Tibial nerve (tissue), 4 donors: ENCODE data around the gene TBC1D26. TPM values are rescaled to one million over a fixed set of nuclear protein-coding genes. Genes with fewer than 3 reads are reported as not detected.
"Not testable (repeated sequence)": the region's sequence is repeated elsewhere in the genome, so short reads cannot be mapped to it uniquely, and the experiment has no call there.

Source experiments
- DNase-seq, 2 donors: peaks; one replicate each; pipeline ENCODE4 v3.0.0-alpha.2; 2019; ENCODE audit warnings: low spot score in 2 of 2
- H3K27ac ChIP-seq, 4 donors: fragments of 200-600 bp; sonication (generic) in 3 of 4; one replicate each; pipeline ENCODE4 v1.5.1; 2017 to 2019; ENCODE audit warnings: mild to moderate bottlenecking in 1 of 4
- H3K27me3 ChIP-seq, 2 donors: fragments of 200-600 bp; sonication (generic) in 1 of 2; one replicate each; pipeline versions ENCODE4 v1.5.1 to v1.6.0; 2017 to 2019
- H3K36me3 ChIP-seq, 3 donors: fragments of 200-600 bp; sonication (generic); one replicate each; pipeline ENCODE4 v1.5.1; 2018 to 2019
- H3K4me1 ChIP-seq, 4 donors: fragments of 200-600 bp; sonication (generic) in 3 of 4; one replicate each; pipeline ENCODE4 v1.5.1; 2017 to 2019
- H3K4me3 ChIP-seq, 4 donors: fragments of 200-600 bp; sonication (generic) in 3 of 4; one replicate each; pipeline ENCODE4 v1.5.1; 2017 to 2019; ENCODE audit warnings: mild to moderate bottlenecking in 1 of 4, moderate library complexity in 1 of 4
- H3K9me3 ChIP-seq, 4 donors: fragments of 200-600 bp; sonication (generic) in 3 of 4; one replicate each; pipeline ENCODE4 v1.5.1; 2017 to 2019
- CTCF ChIP-seq, 5 experiments: fragments of 200-600 bp in 3 of 5; fragments of 450-650 bp in 2 of 5; sonication (generic) in 3 of 5; IDR thresholded peaks; one replicate each; pipeline ENCODE4 v1.5.1; 2016 to 2019; ENCODE audit warnings: antibody characterized with exemption in 5 of 5, mild to moderate bottlenecking in 3 of 5, moderate library complexity in 2 of 5
- EP300 ChIP-seq, 2 donors: sonication (generic); formaldehyde crosslinking; IDR thresholded peaks; one replicate each; pipeline ENCODE4 v1.6.1; 2017; ENCODE audit warnings: antibody characterized with exemption in 2 of 2, mild to moderate bottlenecking in 1 of 2
- POLR2A ChIP-seq, 2 donors: fragments of 450-650 bp; IDR thresholded peaks; one replicate each; pipeline ENCODE4 v1.6.1; 2017; ENCODE audit warnings: antibody characterized with exemption in 2 of 2, mild to moderate bottlenecking in 2 of 2, moderate library complexity in 2 of 2
- WGBS, 2 donors: methylation state at CpG; one replicate each; pipeline ENCODE4 v1.1.5; 2018; 5-methylcytosine and 5-hydroxymethylcytosine counted together
- total RNA-seq, 4 donors: library from RNA; depleted of rRNA; stranded (reverse); fragments of >200 nt; gene quantifications; one replicate each; pipeline ENCODE4 v1.1.0, GENCODE V29; 2016

Gene TBC1D26
- total RNA-seq: under 1 TPM in 1 of 4 donors, not detected in 3; 0.59 TPM

DNA sequence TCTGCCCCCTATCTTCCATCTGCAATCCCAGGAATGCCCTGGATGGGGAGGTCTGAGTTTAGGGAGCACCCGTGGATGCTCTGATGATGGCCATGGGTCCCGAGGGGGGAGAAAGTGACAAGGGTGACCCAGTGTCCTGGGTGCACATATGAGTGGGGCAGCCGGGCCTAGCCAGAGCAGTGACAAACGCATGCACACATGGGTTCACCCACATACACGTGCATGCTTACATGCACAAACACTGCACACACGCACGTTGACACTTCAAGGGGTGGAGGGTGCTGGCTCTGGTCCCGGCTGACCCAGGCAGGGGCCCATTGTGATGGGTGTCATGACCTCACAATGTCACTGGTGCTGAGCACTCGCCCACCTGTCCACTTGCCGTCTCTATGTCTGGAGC lies at the start of gene TBC1D26:
TBC1D26 (plus strand) TSS at position 384 of the 400 bp plus-strand sequence. CDS start 3,066 bp downstream, outside the sequence.
- not testable (repeated sequence) for H3K27me3 ChIP-seq, DNase-seq
- WGBS, 2 donors: 80 to 95% methylated on average over 2 to 8 of the region's 10 CpGs

GRCh38 chr17:15683135-15683534 lies 48.9 kb upstream of the TBC1D26 start:
- not testable (repeated sequence) for H3K9me3 ChIP-seq, H3K27ac ChIP-seq, H3K27me3 ChIP-seq, H3K4me3 ChIP-seq, DNase-seq, H3K36me3 ChIP-seq, H3K4me1 ChIP-seq
- WGBS, 2 donors: 85 to 88% methylated on average over 3 of the region's 3 CpGs

More for the DNA sequence above, at the start of gene TBC1D26:
- not testable (repeated sequence) for H3K9me3 ChIP-seq, H3K4me3 ChIP-seq, H3K4me1 ChIP-seq, H3K27ac ChIP-seq, H3K36me3 ChIP-seq

DNA sequence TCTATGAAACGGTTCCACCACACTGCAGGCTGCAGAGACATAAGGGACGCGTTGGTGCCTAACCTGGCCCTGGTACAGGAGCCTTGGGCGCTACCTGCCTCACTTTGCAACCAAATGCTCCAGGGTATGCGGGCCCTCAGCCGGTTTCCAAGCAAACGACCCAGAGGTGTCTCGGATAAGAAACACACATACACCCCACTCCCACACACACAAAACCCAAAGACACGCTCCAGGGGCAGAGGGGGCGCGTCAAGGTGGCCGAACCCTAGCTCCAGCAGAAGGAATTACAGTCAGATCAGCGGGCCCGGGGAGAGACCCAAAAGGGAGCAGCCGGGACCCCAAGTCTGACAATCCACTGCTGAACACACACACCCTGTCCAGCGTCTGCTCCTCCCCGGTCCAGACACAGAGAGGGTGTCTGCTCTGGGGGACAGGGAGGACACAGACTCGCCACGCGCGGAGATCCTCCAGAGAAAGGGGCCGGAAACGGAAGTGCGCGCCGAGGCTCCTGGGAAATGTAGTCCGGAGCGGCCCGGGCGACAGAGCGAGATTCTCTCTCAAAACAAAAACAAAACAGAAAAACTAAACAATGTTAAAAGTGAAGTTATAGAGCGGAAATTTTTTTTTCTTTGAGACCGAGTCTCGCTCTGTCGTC lies 48.1 kb upstream of the TBC1D26 start, which contains the start of gene TRIM16:
TRIM16 (minus strand) TSS at position 488 of the 655 bp plus-strand sequence. CDS start 32,702 bp downstream, outside the sequence.
- peak within 1 kb of the TSS; percentile 30 to 59 (median 46) for H3K4me3 ChIP-seq
- not testable (repeated sequence) for H3K9me3 ChIP-seq, H3K27me3 ChIP-seq, H3K36me3 ChIP-seq, H3K4me1 ChIP-seq
- TF ChIP-seq CTCF (IDR thresholded peaks at IDR 0.05) (peak in 2 of 5 experiments; percentile 15 to 24), EP300 (IDR thresholded peaks at IDR 0.05) (peak in 1 of 2 donors; percentile 40)
- peak within 1 kb of the TSS in 2 of 4 donors; percentile 36 to 45 for H3K27ac ChIP-seq
- peak; percentile 63 to 74 for DNase-seq
- 1 to 3% methylated on average over 27 to 30 of the region's 35 CpGs for WGBS, 2 donors

- H3K4me1 ChIP-seq, H3K4me3 ChIP-seq, H3K9me3 ChIP-seq, H3K36me3 ChIP-seq, H3K27ac ChIP-seq, H3K27me3 ChIP-seq, DNase-seq: not testable (repeated sequence)
- 95 to 96% methylated on average over 1 of the region's 1 CpG for WGBS, 2 donors
These were observed 44.6 kb upstream of the TBC1D26 start for GRCh38 chr17:15687494-15687893.

DNA sequence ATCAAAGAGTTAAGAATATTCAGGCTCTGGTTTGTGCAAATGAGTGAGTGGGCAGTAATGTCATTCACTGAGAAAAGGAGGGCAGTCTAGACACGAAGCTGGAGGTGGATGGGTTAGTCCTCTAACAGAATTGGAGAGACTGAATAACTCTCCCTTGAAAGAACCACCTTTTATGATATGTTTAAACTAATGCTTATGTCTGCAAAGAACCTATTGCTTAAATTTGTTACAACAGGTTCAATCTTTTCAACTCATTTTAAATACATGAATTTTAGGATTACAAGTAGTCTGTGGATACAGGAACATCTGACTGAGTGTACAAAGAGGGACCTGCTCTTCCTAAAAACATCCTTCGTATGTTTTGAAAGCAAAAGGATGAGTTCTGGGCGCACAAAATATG lies 33.1 kb upstream of the TBC1D26 start:
- DNase-seq, H3K9me3 ChIP-seq, H3K27me3 ChIP-seq, H3K36me3 ChIP-seq, H3K4me1 ChIP-seq: not testable (repeated sequence)
- Histone ChIP-seq H3K4me3 (peak overlapping the region; percentile 49 to 67 (median 56)), H3K27ac (peak overlapping the region in 2 of 4 donors; percentile 65 to 71)
- 2 to 6% methylated on average over 2 to 3 of the region's 3 CpGs for WGBS, 2 donors

DNA sequence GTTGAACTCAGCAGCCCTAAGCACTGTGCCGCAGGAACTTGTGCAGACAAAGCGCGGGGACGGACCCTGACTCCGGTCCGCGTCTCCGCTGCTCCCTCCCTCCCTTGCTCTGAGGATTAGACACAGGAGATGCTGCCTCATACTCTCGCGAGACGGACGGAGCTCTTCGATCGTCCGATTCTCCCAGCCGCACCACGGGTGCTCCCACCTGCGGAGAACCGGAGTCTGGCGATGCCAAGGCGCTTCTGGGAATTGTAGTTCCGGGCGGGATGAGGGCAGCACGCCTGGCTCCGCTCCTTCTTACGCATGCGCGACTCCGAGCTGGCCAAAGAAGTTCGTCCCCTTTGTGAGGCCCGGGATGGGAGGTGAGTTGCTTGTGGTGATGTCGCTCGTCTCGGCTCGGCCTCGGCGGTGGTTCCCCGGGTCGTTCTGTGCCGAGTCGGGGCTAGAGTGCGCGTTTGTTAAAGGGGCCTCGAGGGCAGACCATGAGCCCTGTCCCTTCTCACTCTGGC lies 32.6 kb upstream of the TBC1D26 start, which contains the start of gene ZNF286A:
ZNF286A (plus strand) TSS at position 340 of the 512 bp plus-strand sequence. CDS start 578 bp downstream, outside the sequence.
- H3K9me3 ChIP-seq, H3K27me3 ChIP-seq, H3K36me3 ChIP-seq, H3K4me1 ChIP-seq: not testable (repeated sequence)
- 0% methylated on average over 23 to 33 of the region's 44 CpGs for WGBS, 2 donors
- Histone ChIP-seq H3K27ac (peak within 1 kb of the TSS; percentile 48 to 71 (median 58)), H3K4me3 (peak within 1 kb of the TSS; percentile 49 to 67 (median 56))
- TF ChIP-seq EP300 (IDR thresholded peaks at IDR 0.05): peak; percentile 53 to 79
- TF ChIP-seq POLR2A (IDR thresholded peaks at IDR 0.05): peak in 1 of 2 donors; percentile 73
- DNase-seq: peak; percentile 95 to 99

DNA sequence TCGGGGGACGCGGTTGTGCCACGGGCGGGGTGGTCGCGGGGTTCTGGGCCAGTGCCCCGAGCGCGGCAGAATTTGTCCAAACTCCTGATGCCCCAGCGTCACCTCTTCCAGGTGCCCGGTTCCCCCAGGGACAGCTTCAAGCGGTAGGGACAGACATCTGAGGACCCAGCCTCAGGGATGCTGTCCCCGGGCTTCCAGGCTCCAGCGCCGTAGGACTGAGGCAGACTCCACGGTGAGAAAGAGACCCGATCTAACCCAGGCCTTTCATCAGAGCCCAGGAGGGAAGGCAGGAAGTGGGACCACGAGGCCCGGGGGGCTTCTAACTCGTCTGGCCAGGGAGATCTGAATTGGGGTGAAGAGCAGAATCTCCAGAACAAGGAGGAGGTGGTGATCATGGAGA lies 32.1 kb upstream of the TBC1D26 start:
- H3K4me1 ChIP-seq, H3K9me3 ChIP-seq, H3K27me3 ChIP-seq, DNase-seq, H3K36me3 ChIP-seq: not testable (repeated sequence)
- H3K27ac ChIP-seq: peak overlapping the region; percentile 48 to 71 (median 58)
- WGBS, 2 donors: no CpG with 5 or more reads among the region's 21 CpGs
- peak overlapping the region; percentile 49 to 67 (median 56) for H3K4me3 ChIP-seq

DNA sequence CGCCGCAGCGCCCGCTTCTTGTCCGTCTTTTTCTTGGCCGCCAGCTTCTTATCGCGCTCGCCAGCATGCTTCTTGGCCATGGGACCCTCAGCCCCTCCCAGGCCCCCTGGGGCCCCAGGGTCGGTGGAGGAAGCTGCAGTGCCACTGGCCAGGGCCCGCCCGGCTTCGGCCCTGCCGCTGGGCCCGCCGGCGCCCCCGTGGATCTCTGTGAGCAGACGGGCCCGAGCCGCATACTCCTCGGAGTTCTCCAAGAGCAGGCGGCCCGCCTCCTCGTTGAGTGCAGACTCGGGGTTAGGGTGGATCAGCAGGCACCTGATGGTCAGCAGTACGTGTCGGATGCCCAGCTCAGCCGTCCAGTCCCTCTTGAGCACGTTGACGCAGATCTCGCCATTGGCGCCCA lies 27.8 kb upstream of the TBC1D26 start:
- not testable (repeated sequence) for DNase-seq, H3K4me3 ChIP-seq, H3K4me1 ChIP-seq, H3K27ac ChIP-seq, H3K27me3 ChIP-seq
- 98 to 100% methylated on average over 1 to 29 of the region's 33 CpGs for WGBS, 2 donors
- Histone ChIP-seq H3K9me3 (peaks cover 0 to 31% (median 0%) of the 10 kb centered on the region in 4 donors), H3K36me3 (peaks cover 0 to 51% (median 0%) of the 10 kb centered on the region in 3 donors)

GRCh38 chr17:15704813-15705212 lies 27.3 kb upstream of the TBC1D26 start:
- H3K27ac ChIP-seq, H3K4me1 ChIP-seq, H3K4me3 ChIP-seq, H3K27me3 ChIP-seq, DNase-seq: not testable (repeated sequence)
- Histone ChIP-seq H3K36me3 (peaks cover 0 to 57% (median 0%) of the 10 kb centered on the region in 3 donors), H3K9me3 (peaks cover 0 to 31% (median 0%) of the 10 kb centered on the region in 4 donors)
- 98% methylated on average over 28 to 32 of the region's 32 CpGs for WGBS, 2 donors

DNA sequence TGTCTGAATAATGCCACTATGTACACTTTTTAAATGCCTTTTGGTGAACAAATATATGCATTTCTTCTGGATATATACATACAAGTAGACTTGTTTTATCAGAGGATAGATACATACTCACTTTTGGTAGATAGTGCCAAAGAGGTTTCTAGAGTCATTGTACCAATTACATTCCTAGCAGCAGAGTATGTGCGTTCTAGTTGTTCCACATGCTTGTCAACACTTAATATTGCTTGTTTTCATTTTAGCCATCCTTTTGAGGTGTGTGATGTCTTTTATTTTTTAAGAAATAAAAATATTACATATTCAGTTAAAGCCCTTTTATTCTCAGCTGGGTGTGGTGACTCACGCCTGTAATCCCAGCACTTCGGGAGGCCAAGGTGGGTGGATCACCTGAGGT lies 23.2 kb upstream of the TBC1D26 start:
- WGBS, 2 donors: 89 to 93% methylated on average over 3 of the region's 3 CpGs
- peaks cover 0 to 95% (median 0%) of the 10 kb centered on the region in 3 donors for H3K36me3 ChIP-seq

DNA sequence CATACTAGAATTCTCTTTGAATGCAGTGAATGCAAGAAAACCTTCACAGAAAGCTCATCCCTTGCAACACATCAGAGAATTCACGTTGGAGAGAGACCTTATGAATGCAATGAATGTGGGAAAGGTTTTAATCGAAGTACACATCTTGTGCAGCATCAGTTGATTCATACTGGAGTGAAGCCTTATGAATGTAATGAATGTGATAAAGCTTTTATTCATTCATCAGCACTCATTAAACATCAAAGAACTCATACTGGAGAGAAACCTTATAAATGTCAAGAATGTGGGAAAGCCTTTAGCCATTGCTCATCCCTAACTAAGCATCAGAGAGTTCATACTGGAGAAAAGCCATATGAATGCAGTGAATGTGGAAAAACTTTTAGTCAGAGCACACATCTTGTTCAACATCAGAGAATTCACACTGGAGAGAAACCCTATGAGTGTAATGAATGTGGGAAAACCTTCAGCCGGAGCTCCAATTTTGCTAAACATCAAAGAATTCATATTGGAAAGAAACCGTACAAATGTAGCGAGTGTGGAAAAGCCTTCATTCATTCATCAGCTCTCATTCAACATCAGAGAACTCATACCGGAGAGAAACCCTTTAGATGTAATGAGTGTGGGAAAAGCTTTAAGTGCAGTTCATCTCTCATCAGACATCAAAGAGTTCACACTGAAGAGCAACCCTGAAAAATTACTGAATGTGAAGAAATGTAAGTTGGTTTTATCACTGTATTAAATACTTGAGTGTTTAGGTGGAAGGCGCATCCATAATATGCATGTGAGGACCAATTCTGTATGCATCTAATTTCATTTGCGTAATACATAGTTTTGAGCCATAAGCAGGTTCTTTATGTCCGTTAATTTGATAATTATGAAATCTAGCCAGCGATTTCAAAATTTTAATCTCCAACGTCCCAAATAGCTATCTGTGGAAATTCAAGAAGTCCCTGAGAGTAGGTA lies 15.2 kb upstream of the TBC1D26 start:
- Histone ChIP-seq H3K9me3 (peaks cover 0 to 55% (median 18%) of the 10 kb centered on the region in 4 donors), H3K36me3 (peaks cover 0 to 54% (median 0%) of the 10 kb centered on the region in 3 donors)
- DNase-seq, H3K4me3 ChIP-seq, H3K4me1 ChIP-seq, H3K27me3 ChIP-seq, H3K27ac ChIP-seq: not testable (repeated sequence)
- 95 to 97% methylated on average over 11 of the region's 11 CpGs for WGBS, 2 donors

More for the DNA sequence above, 23.2 kb upstream of the TBC1D26 start:
- not testable (repeated sequence) for DNase-seq, H3K27me3 ChIP-seq, H3K27ac ChIP-seq, H3K4me1 ChIP-seq, H3K4me3 ChIP-seq
- H3K9me3 ChIP-seq: peaks cover 0 to 49% (median 4%) of the 10 kb centered on the region in 4 donors
